NB4 (cell line): ENCODE results near the gene EZH1.

Experiments used
- CTCF ChIP-seq: IDR thresholded peaks from one replicate; pipeline ENCODE4 v1.5.1; 2012; ENCODE audit warnings: low read depth, low read length
- MAX ChIP-seq: IDR thresholded peaks from 2 replicates; pipeline ENCODE4 v1.6.1; 2011; ENCODE audit warnings: low read depth, low read length
- MYC ChIP-seq: IDR thresholded peaks from 2 replicates; pipeline ENCODE4 v1.6.1; 2011; ENCODE audit warnings: low read depth, low read length
- POLR2A ChIP-seq: IDR thresholded peaks from 2 replicates; pipeline ENCODE4 v1.6.1; 2011; ENCODE audit warnings: mild to moderate bottlenecking; ENCODE audit not compliant: insufficient read length; ENCODE audit errors: extremely low read depth

GRCh38 chr17:42669977-42670788 lies 74.7 kb downstream of the EZH1 start:
- TF ChIP-seq CTCF (no peak), POLR2A (no peak), MAX (no peak), MYC (no peak)
